GM19468 (cell line): ENCODE measurements around the gene PDZD2.
A peak's percentile ranks its signal among the peaks of the same experiment; 100 is the strongest.
"Not testable (repeated sequence)": the region's sequence is repeated elsewhere in the genome, so short reads cannot be mapped to it uniquely, and the experiment has no call there.

Experiments
- ATAC-seq: cut with Tn5 transposase; IDR thresholded peaks from one replicate; pipeline ENCODE4 v1.9.1; 2021; ENCODE audit warnings: mild to moderate bottlenecking, moderate library complexity, moderate number of reproducible peaks; ENCODE audit not compliant: unreplicated experiment; ENCODE audit errors: extremely low read depth

Gene PDZD2

GRCh38 chr5:31761877-31762276 lies 122.9 kb downstream of the PDZD2 start:
- no peak for ATAC-seq

DNA sequence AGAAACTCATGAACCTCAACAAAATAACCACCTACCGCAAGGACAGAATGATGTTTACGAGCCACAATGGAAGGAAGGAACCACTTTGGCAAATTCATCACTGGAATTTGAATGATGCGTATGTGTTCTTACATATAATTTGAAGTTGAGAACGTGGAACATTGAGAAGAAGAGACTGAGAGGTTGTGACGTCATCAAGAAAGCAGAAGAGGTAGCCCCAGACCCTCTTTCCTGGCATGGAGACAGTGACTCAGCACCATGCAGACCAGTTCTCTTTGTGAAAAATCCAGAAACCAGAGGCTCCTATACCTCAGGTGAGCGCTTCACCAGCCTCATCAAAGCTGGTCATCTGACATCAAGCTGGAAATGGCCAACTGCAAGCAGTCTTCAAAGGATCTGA lies 124.5 kb downstream of the PDZD2 start:
- ATAC-seq, result no peak

- not testable (repeated sequence) for ATAC-seq
Measured at GRCh38 chr5:31764687-31765086, 125.8 kb downstream of the PDZD2 start.

DNA sequence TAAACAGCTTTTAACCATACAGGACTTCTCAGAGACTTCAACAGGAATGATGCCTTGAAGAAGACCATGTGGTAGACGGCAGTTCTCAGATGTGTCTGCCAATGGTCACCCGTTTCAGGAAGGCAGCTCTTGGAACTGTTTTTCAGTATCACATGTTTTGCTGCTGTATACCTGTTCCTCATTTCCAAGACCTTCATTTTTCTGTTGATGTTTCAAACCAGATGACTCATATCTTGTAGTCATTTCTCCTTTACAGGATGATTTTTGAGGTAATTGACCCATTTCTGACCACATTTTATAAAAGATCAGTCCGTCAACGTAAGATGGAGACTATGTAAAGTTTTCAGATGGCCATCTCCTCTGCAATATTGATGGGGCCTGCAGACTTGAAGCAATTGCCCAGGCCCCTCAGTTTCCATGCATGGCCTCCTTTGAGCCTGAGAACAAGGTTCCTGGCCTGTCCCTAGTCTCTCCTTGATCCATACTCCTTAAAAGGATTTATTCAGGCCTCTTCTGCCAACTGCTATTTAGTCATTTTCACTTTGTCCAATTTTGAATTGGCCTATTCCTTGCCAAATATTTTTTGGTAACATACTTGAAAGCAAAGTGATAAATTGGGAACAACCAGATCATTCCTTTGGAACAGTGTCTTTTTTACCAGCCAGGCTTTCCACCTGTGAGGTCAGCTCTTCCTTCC lies 128.6 kb downstream of the PDZD2 start:
- ATAC-seq, result no peak

DNA sequence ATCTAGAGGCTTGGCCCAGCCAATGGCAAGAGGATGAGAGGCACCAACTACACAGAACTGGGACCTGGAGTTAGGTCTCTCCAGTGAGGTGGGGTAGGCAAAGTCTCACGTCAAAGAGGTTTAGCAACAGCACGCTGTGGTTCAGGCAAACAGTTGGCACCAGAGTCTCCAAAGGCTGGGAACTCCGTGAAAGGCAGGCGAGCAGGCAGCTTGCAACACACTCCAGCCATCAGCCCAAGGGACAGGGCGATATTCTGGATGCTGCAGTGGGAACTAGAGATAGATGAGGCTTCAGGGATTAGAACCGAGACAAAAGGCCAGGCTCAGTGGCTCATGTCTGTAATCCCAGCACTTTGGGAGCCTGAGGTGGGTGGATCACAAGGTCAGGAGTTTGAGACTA lies 129.1 kb downstream of the PDZD2 start:
- ATAC-seq, result no peak

GRCh38 chr5:31768784-31769183 lies 129.9 kb downstream of the PDZD2 start:
- ATAC-seq, result no peak

- ATAC-seq, result no peak
Measured at GRCh38 chr5:31769530-31769929, 130.6 kb downstream of the PDZD2 start.

DNA sequence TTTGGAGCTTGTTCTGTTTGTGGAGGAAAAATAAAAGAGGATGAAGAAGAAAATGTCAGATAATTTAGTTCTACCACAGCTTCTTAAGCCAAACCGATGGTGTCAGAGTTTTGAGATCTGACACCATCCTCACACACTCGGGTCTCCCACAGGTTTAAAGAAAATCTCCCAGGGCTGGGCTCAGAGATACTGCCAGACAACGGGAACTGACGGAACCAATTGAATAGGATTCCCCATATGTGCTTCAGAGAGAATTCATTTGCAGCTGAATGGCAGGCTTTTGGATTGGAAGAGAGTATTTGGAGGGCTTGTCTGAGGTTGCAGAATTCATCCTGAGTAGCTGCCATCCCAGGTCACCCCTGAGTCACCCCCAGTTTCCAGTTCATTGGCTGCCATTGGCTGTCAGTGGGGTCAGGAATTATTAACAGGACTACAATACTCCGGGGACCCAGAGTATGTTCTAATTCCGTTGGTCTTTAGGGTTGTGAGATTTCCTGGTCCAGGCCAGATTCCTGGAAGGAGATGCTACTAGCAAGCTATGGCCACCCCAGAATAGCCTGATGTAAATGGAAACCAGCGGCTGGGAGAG lies 131.3 kb downstream of the PDZD2 start:
- no peak for ATAC-seq

- peak; percentile 96 for ATAC-seq
Measured at GRCh38 chr5:31770998-31771397, 132.1 kb downstream of the PDZD2 start.

- no peak for ATAC-seq
Measured at GRCh38 chr5:31771500-31771899, 132.6 kb downstream of the PDZD2 start.

GRCh38 chr5:31776294-31776693 lies 137.4 kb downstream of the PDZD2 start:
- not testable (repeated sequence) for ATAC-seq

DNA sequence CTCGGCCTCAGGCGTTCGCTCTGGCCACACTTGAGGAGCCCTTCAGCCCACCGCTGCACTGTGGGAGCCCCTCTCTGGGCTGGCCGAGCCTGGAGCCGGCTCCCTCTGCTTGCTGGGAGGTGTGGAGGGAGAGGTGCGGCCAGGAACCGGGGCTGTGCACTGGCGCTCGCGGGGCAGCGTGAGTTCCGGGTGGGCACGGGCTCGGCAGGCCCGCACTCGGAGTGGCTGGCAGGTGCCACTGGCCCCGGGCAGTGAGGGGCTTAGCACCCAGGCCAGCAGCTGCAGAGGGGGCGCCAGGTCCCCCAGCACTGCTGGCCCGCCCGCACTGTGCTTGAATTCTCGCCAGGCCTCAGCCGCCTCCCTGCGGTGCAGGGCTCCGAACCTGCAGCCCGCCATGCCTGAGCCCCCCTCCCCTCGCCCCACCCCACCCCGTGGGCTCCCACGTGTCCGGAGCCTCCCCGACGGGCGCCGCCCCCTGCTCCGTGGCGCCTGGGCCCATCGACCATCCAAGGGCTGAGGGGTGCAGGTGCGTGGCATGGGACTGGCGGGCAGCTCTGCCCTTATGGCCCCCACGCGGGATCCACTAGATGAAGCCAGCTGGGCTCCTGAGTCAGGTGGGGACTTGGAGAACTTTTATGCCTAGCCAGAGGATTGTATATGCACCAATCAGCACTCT lies 138.2 kb downstream of the PDZD2 start:
- no peak for ATAC-seq

- no peak for ATAC-seq
Measured at GRCh38 chr5:31781772-31782171, 142.8 kb downstream of the PDZD2 start.

GRCh38 chr5:31783086-31783645 lies 144.2 kb downstream of the PDZD2 start:
- ATAC-seq, result no peak

GRCh38 chr5:31783731-31784130 lies 144.8 kb downstream of the PDZD2 start:
- no peak for ATAC-seq

GRCh38 chr5:31786090-31786631 lies 147.2 kb downstream of the PDZD2 start:
- no peak for ATAC-seq

DNA sequence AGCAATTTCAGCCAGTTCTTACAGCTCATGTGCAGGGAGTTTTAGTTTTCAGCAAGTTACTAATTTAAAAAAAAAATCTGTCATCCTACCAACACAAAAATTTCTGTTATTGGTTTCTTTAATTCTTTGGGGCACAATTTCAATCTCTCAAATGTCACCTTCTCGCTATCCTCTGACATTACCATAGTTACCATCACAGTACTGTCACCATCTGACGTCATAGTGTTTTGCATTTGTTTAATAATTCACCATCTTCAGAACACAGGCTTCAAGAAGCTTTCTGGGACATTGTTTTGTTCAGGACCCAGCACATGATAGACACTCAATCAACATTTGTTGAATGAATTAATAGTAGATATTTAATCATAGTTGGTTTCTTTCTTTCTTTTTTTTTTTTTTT lies 155.1 kb downstream of the PDZD2 start:
- no peak for ATAC-seq

- ATAC-seq, result no peak
Measured at GRCh38 chr5:31798168-31798567, 159.2 kb downstream of the PDZD2 start.

- no peak for ATAC-seq
Measured at GRCh38 chr5:31800351-31800750, 161.4 kb downstream of the PDZD2 start.

GRCh38 chr5:31805785-31806400 lies 167.0 kb downstream of the PDZD2 start:
- no peak for ATAC-seq

DNA sequence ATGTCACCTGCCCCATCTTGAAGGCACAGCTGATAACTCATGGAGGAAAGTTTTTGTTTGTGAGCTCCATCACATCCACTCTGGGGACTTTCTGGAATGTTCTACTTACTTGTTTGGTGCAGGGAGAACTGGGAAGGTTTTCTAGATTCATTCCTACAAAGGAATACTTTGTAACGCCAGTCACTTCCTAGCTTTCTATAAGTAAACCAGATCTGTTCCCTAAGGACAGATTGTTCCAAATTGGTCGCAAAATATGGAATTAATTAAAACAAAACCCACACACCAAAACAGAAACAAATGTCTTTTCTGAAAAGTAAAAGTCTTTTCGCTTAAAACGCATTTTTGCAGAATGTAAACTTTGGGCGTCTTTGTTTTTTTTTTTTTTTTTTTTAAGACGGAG lies 167.6 kb downstream of the PDZD2 start:
- ATAC-seq, result no peak
